Type B pancreatic cell (in vitro differentiated cells): ENCODE measurements around the gene SPNS2. TPM values are rescaled to one million over a fixed set of nuclear protein-coding genes. Genes with fewer than 3 reads are reported as not detected.

Experiments
- DNase-seq: peaks from one replicate; pipeline ENCODE4 v3.0.0; 2021; ENCODE audit warnings: mixed read lengths; ENCODE audit not compliant: unreplicated experiment; ENCODE audit errors: extremely low spot score
- H3K27ac Mint-ChIP-seq: 2 replicates; pipeline ENCODE4 v1.8.0; 2021; ENCODE audit warnings: mild to moderate bottlenecking, mixed read lengths
- H3K27me3 Mint-ChIP-seq: 2 replicates; pipeline ENCODE4 v1.8.0; 2021; ENCODE audit warnings: mixed read lengths
- H3K36me3 Mint-ChIP-seq: 2 replicates; pipeline ENCODE4 v1.8.0; 2021; ENCODE audit warnings: mixed read lengths
- H3K4me1 Mint-ChIP-seq: one replicate; pipeline ENCODE4 v1.8.0; 2021; ENCODE audit warnings: mixed read lengths; ENCODE audit not compliant: unreplicated experiment
- H3K4me3 Mint-ChIP-seq: 2 replicates; pipeline ENCODE4 v1.8.0; 2021; ENCODE audit warnings: mild to moderate bottlenecking, mixed read lengths
- H3K9me3 Mint-ChIP-seq: 2 replicates; pipeline ENCODE4 v1.8.0; 2021; ENCODE audit warnings: mixed read lengths
- total RNA-seq: library from RNA; stranded (reverse); gene quantifications from 2 replicates; pipeline ENCODE4 v1.2.1, GENCODE V29; 2021; ENCODE audit warnings: low replicate concordance
- TF ChIP-seq, protein P1 (sequence below): fragments of 200-600 bp; sonication (generic); conservative IDR thresholded peaks from 2 replicates; pipeline ENCODE4 v1.5.0; 2021; ENCODE audit warnings: antibody characterized with exemption, mild to moderate bottlenecking

The SPNS2 gene
- total RNA-seq, 1 donor from 2014 or later, result 16.1 TPM

- TF ChIP-seq, protein P1, sequence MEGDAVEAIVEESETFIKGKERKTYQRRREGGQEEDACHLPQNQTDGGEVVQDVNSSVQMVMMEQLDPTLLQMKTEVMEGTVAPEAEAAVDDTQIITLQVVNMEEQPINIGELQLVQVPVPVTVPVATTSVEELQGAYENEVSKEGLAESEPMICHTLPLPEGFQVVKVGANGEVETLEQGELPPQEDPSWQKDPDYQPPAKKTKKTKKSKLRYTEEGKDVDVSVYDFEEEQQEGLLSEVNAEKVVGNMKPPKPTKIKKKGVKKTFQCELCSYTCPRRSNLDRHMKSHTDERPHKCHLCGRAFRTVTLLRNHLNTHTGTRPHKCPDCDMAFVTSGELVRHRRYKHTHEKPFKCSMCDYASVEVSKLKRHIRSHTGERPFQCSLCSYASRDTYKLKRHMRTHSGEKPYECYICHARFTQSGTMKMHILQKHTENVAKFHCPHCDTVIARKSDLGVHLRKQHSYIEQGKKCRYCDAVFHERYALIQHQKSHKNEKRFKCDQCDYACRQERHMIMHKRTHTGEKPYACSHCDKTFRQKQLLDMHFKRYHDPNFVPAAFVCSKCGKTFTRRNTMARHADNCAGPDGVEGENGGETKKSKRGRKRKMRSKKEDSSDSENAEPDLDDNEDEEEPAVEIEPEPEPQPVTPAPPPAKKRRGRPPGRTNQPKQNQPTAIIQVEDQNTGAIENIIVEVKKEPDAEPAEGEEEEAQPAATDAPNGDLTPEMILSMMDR, result no peak
- H3K4me3 Mint-ChIP-seq, result peak overlapping the region; percentile 95
- H3K36me3 Mint-ChIP-seq, result peaks cover 4% of the 10 kb centered on the region
- H3K27ac Mint-ChIP-seq, result peak overlapping the region; percentile 69
- DNase-seq, result no peak
- no peaks in the 10 kb centered on the region for H3K27me3 Mint-ChIP-seq
- peaks cover 22% of the 10 kb centered on the region for H3K4me1 Mint-ChIP-seq
- no peaks in the 10 kb centered on the region for H3K9me3 Mint-ChIP-seq
Observed at GRCh38 chr17:4554441-4554996, 55.8 kb downstream of the SPNS2 start.

DNA sequence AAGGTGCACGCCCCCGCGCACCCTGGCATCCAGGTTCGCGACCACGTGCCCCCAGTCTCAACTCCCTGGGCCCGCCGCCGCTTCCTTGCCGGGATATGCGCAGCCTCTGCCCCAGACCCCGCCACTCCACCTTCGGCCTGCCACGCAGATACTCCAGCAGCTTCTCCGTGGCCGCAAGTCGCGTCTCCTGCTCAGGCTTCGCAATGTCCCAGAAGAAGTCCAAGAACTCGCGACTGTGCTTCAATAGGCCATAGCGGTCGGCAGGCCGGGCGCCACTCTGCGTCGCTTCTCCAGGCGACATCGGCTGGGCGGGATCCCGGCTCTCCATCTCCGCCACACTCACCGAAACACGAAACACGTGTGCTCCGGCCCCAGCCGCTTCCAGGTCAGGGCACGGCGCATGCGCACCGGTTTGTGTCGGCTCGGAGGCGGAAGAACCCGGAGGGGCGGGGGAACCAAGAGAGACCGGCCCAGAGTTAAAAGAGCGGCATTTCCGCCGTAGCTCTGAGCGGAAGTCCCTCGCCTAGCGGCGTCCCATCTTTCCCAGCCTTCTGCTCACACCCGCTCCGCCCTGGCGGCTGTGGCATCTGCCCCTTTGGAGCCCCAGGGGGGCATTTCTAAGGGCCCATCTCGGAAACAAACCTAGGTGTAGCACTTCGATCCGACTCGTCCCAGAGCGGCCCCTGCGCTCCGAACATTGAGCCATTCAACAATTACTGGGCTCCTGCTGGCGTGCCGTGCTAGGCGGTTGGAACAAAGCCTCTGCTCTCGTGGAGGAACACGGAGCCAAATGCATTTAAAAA is 56.5 kb downstream of the SPNS2 start, which contains the start of gene MYBBP1A:
TSS of gene MYBBP1A (minus strand) at position 388 of the 803 bp plus-strand sequence. CDS start at position 328, 60 bp downstream.
- peak within 1 kb of the TSS; percentile 95 for H3K4me3 Mint-ChIP-seq

DNA sequence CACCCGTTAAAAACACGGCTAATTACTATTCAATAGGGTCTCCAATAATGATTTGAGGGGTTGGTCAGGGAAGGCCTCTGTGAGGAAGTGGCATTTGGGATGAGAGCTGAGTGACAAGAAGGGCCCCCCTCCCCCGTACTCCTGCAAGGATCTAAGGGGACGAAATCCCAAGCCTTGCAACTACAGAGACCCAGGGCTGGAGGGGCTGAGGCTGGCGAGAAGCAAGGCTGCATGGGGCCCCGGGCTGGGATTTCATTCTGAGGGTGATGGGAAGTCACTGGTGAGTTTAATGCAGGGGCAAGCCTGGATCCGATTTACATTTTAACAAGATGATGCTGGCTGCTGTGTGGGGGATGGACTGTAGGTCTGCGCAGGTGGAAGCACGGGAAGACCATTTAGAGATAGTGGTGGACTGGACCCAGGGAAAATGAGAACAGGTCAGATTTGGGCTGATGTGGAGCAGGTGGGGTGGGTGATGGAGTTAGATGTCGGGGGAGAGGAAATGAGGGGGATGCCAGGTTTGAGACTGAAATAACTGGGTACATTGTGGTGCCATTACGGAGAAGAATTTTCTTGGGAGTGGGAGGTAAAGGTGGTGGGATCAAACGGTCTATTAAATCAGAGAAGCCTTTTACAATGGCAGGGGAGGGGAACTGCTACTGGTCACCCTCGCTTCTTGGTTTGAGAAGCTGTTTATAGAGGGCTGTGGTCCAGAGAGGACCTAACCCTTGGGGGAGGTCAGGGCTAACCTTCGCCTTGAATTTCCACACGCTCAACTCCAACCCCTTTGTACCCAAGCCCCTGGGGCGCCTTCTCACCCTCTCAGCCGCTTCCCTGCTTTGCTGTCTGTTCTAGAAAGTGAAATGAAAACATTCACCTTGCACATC is 57.4 kb downstream of the SPNS2 start:
- Mint-ChIP-seq H3K27ac (peak overlapping the region; percentile 92), H3K27me3 (no peaks in the 10 kb centered on the region), H3K9me3 (no peaks in the 10 kb centered on the region), H3K36me3 (peaks cover 1% of the 10 kb centered on the region), H3K4me1 (peaks cover 22% of the 10 kb centered on the region), H3K4me3 (peak overlapping the region; percentile 95)
- DNase-seq, result no peak
- TF ChIP-seq, protein P1, result no peak

More for the DNA sequence above, 56.5 kb downstream of the SPNS2 start, which contains the start of gene MYBBP1A:
- H3K27ac Mint-ChIP-seq, result peak within 1 kb of the TSS; percentile 92
- H3K9me3 Mint-ChIP-seq, result no peaks in the 10 kb centered on the region
- DNase-seq, result peak; percentile 97
- peaks cover 22% of the 10 kb centered on the region for H3K4me1 Mint-ChIP-seq
- TF ChIP-seq, protein P1, result peak; percentile 73
- H3K36me3 Mint-ChIP-seq, result peaks cover 4% of the 10 kb centered on the region
- no peaks in the 10 kb centered on the region for H3K27me3 Mint-ChIP-seq

GRCh38 chr17:4556996-4557395 is 58.3 kb downstream of the SPNS2 start:
- DNase-seq, result no peak
- H3K4me3 Mint-ChIP-seq, result peak overlapping the region; percentile 47
- TF ChIP-seq, protein P1, result no peak
- H3K9me3 Mint-ChIP-seq, result no peaks in the 10 kb centered on the region
- no peak overlapping the region for H3K27ac Mint-ChIP-seq
- H3K4me1 Mint-ChIP-seq, result peaks cover 22% of the 10 kb centered on the region
- no peaks in the 10 kb centered on the region for H3K36me3 Mint-ChIP-seq
- H3K27me3 Mint-ChIP-seq, result no peaks in the 10 kb centered on the region

DNA sequence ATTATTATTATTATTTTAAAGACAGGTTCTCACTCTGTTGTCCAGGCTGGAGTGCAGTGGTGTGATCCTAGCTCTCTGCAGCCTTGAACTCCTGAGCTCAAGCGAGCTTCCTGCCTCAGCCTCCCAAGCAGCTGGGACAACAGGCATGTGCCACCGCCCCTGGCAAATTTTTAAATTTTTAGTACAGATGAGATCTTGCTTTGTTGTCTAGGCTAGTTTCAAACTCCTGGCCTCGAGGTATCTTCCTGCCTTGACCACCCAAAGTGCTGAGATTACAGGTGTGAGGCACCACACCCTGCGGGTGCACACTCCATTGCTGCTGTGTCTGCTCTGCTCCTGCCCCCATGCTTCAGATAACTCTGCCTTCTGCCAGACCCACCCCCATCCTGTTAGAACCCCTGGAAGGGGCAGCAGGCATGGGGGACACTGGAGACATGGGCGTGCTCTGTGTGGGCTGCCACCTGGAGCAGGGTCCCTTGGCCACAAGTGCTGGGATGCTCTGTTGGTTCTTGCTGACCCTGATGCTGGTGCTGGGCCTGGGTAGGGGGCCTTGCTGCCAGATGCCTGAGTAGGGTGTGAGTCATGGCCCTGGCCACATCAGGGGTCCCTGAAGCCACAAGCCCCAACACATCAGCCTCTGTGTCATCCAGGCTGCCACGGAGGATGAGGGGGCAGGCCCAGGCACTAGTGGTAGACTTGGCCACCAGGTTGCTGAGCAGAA is 59.1 kb downstream of the SPNS2 start:
- TF ChIP-seq, protein P1, result no peak
- H3K27me3 Mint-ChIP-seq, result no peaks in the 10 kb centered on the region
- no peaks in the 10 kb centered on the region for H3K9me3 Mint-ChIP-seq
- peaks cover 22% of the 10 kb centered on the region for H3K4me1 Mint-ChIP-seq
- no peaks in the 10 kb centered on the region for H3K36me3 Mint-ChIP-seq
- DNase-seq, result no peak
- peak overlapping the region; percentile 44 for H3K4me3 Mint-ChIP-seq
- H3K27ac Mint-ChIP-seq, result peak overlapping the region; percentile 48
